ENCODE results near the gene ZNF598.

DNA sequence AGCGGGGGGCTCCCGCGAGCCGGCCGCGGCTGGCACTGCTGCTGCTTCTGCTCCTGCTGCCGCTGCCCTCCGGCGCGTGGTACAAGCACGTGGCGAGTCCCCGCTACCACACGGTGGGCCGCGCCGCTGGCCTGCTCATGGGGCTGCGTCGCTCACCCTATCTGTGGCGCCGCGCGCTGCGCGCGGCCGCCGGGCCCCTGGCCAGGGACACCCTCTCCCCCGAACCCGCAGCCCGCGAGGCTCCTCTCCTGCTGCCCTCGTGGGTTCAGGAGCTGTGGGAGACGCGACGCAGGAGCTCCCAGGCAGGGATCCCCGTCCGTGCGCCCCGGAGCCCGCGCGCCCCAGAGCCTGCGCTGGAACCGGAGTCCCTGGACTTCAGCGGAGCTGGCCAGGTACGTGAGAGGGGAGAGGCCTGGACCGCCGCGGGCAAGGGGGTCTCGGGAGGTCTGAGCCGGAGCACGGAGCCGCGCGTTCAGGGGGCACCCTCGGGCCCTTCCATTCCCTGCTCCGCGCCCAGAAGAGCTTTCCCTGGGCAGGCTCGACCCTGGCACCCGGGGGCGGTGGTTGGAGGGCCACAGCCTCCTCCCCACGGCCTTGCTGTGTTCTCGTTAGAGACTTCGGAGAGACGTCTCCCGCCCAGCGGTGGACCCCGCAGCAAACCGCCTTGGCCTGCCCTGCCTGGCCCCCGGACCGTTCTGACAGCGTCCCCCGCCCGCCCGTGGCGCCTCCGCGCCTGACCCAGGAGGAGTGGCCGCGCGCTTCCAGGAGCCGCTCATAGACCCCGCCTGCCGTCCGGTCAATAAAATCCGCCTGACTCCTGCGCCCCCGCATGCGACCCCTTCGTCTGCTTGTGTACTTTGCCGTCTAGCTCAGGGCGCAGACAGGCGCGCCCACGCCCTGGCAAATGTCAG, 10.6 kb upstream of the ZNF598 start:
- no peak for TF ChIP-seq KLF10 (tag by site-specific recombination; IDR thresholded peaks at IDR 0.05)
- TF ChIP-seq, protein P1, sequence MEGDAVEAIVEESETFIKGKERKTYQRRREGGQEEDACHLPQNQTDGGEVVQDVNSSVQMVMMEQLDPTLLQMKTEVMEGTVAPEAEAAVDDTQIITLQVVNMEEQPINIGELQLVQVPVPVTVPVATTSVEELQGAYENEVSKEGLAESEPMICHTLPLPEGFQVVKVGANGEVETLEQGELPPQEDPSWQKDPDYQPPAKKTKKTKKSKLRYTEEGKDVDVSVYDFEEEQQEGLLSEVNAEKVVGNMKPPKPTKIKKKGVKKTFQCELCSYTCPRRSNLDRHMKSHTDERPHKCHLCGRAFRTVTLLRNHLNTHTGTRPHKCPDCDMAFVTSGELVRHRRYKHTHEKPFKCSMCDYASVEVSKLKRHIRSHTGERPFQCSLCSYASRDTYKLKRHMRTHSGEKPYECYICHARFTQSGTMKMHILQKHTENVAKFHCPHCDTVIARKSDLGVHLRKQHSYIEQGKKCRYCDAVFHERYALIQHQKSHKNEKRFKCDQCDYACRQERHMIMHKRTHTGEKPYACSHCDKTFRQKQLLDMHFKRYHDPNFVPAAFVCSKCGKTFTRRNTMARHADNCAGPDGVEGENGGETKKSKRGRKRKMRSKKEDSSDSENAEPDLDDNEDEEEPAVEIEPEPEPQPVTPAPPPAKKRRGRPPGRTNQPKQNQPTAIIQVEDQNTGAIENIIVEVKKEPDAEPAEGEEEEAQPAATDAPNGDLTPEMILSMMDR (tag by site-specific recombination; IDR thresholded peaks at IDR 0.05) = no peak
- TF ChIP-seq, protein P2, sequence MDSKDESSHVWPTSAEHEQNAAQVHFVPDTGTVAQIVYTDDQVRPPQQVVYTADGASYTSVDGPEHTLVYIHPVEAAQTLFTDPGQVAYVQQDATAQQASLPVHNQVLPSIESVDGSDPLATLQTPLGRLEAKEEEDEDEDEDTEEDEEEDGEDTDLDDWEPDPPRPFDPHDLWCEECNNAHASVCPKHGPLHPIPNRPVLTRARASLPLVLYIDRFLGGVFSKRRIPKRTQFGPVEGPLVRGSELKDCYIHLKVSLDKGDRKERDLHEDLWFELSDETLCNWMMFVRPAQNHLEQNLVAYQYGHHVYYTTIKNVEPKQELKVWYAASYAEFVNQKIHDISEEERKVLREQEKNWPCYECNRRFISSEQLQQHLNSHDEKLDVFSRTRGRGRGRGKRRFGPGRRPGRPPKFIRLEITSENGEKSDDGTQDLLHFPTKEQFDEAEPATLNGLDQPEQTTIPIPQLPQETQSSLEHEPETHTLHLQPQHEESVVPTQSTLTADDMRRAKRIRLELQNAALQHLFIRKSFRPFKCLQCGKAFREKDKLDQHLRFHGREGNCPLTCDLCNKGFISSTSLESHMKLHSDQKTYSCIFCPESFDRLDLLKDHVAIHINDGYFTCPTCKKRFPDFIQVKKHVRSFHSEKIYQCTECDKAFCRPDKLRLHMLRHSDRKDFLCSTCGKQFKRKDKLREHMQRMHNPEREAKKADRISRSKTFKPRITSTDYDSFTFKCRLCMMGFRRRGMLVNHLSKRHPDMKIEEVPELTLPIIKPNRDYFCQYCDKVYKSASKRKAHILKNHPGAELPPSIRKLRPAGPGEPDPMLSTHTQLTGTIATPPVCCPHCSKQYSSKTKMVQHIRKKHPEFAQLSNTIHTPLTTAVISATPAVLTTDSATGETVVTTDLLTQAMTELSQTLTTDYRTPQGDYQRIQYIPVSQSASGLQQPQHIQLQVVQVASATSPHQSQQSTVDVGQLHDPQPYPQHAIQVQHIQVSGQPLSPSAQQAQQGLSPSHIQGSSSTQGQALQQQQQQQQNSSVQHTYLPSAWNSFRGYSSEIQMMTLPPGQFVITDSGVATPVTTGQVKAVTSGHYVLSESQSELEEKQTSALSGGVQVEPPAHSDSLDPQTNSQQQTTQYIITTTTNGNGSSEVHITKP (tag by site-specific recombination; IDR thresholded peaks at IDR 0.05) = no peak
- TF ChIP-seq, protein P3, sequence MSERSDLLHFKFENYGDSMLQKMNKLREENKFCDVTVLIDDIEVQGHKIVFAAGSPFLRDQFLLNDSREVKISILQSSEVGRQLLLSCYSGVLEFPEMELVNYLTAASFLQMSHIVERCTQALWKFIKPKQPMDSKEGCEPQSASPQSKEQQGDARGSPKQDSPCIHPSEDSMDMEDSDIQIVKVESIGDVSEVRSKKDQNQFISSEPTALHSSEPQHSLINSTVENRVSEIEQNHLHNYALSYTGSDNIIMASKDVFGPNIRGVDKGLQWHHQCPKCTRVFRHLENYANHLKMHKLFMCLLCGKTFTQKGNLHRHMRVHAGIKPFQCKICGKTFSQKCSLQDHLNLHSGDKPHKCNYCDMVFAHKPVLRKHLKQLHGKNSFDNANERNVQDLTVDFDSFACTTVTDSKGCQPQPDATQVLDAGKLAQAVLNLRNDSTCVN (tag by site-specific recombination; optimal IDR thresholded peaks at IDR 0.05) = peak; percentile 31
